SK-N-SH (cell line): ENCODE results near the gene XPR1. TPM values are rescaled to one million over a fixed set of nuclear protein-coding genes. Genes with fewer than 3 reads are reported as not detected.
"Not testable (repeated sequence)": the region's sequence is repeated elsewhere in the genome, so short reads cannot be mapped to it uniquely, and the experiment has no call there.

Experiments used
- CTCF ChIA-PET: fragments of 300-600, 350-600 bp; formaldehyde crosslinking; extraction: SDS; loops from one replicate; lab custom pipeline; 2021; lab: Yijun Ruan, JAX
- POLR2A ChIA-PET: fragments of 350-600 bp; sonication (Branson Sonifier 250); formaldehyde crosslinking; extraction: SDS; loops from one replicate; lab custom pipeline; 2020; ENCODE audit warnings: antibody characterized with exemption, inconsistent platforms; lab: Yijun Ruan, JAX
- DNase-seq: peaks from one replicate; pipeline ENCODE4 v3.0.0; 2012
- H2AFZ ChIP-seq: fragments of 200-600 bp; sonication (generic); 2 replicates; pipeline ENCODE4 v1.8.1; 2016; ENCODE audit warnings: antibody characterized with exemption, mild to moderate bottlenecking, low read depth
- H3F3A ChIP-seq: fragments of 200-600 bp; sonication (generic); replicated peaks from 2 replicates; pipeline ENCODE3; 2016; ENCODE audit warnings: antibody characterized with exemption, mild to moderate bottlenecking; ENCODE audit not compliant: insufficient read depth
- H3K27ac ChIP-seq, 2 experiments: fragments of 200-500 bp in 1 of 2; fragments of 200-600 bp in 1 of 2; sonication (Bioruptor generic) in 1 of 2; sonication (generic), shearing (Covaris generic) in 1 of 2; 2 replicates each; pipeline versions ENCODE4 v1.5.1 to v1.6.1; 2014 to 2016; ENCODE audit warnings: low read depth in 2 of 2, inconsistent platforms in 1 of 2, low read length in 1 of 2, mild to moderate bottlenecking in 1 of 2, mixed read lengths in 1 of 2
- H3K27me3 ChIP-seq: fragments of 200-600 bp; sonication (generic), shearing (Covaris generic); 2 replicates; pipeline ENCODE4 v1.6.1; 2016; ENCODE audit warnings: mixed run types; ENCODE audit not compliant: insufficient read depth
- H3K36me3 ChIP-seq, 2 experiments: fragments of 200-500 bp in 1 of 2; fragments of 200-600 bp in 1 of 2; sonication (Bioruptor generic) in 1 of 2; sonication (generic) in 1 of 2; replicated peaks in 1 of 2; 2 replicates each; pipeline versions ENCODE3 to v1.5.1; 2014 to 2016; ENCODE audit warnings: low read length in 1 of 2, mild to moderate bottlenecking in 1 of 2; ENCODE audit not compliant: insufficient read depth in 2 of 2, control insufficient read depth in 1 of 2
- H3K4me1 ChIP-seq, 2 experiments: fragments of 200-500 bp in 1 of 2; fragments of 200-600 bp in 1 of 2; sonication (Bioruptor generic) in 1 of 2; sonication (generic), shearing (Covaris generic) in 1 of 2; 2 replicates each; pipeline versions ENCODE4 v1.5.1 to v1.6.1; 2014 to 2016; ENCODE audit warnings: low read depth in 1 of 2, low read length in 1 of 2, mixed run types in 1 of 2; ENCODE audit not compliant: insufficient read depth in 2 of 2, control insufficient read depth in 1 of 2
- H3K4me2 ChIP-seq: fragments of 200-600 bp; sonication (generic), shearing (Covaris generic); 2 replicates; pipeline ENCODE4 v1.6.1; 2017; ENCODE audit warnings: mixed run types
- H3K4me3 ChIP-seq, 2 experiments: fragments of 200-500 bp in 1 of 2; fragments of 200-600 bp in 1 of 2; sonication (Bioruptor generic) in 1 of 2; sonication (generic), shearing (Covaris generic) in 1 of 2; 2 replicates each; pipeline versions ENCODE4 v1.5.1 to v1.8.1; 2014 to 2016; ENCODE audit warnings: low read depth in 2 of 2, inconsistent platforms in 1 of 2, low read length in 1 of 2, mild to moderate bottlenecking in 1 of 2, mixed read lengths in 1 of 2, moderate library complexity in 1 of 2
- H3K79me2 ChIP-seq: fragments of 200-600 bp; sonication (generic); 2 replicates; pipeline ENCODE4 v1.8.1; 2017; ENCODE audit warnings: mild to moderate bottlenecking; ENCODE audit not compliant: insufficient read depth
- H3K9ac ChIP-seq: fragments of 200-600 bp; sonication (generic); 2 replicates; pipeline ENCODE4 v1.6.1; 2017; ENCODE audit warnings: mixed run types
- H3K9me2 ChIP-seq: fragments of 200-600 bp; sonication (generic); 2 replicates; pipeline ENCODE4 v1.6.1; 2017; ENCODE audit warnings: mixed run types
- H3K9me3 ChIP-seq: fragments of 200-600 bp; sonication (generic); 2 replicates; pipeline ENCODE4 v1.6.1; 2017; ENCODE audit warnings: mixed run types, mild to moderate bottlenecking, moderate library complexity
- H4K20me1 ChIP-seq: fragments of 200-600 bp; sonication (generic); 2 replicates; pipeline ENCODE4 v1.6.1; 2017; ENCODE audit warnings: mild to moderate bottlenecking, mixed run types; ENCODE audit not compliant: insufficient read depth
- ELF1 ChIP-seq: IDR thresholded peaks from 2 replicates; pipeline ENCODE4 v1.4.0; 2012
- EP300 ChIP-seq, 2 experiments: IDR thresholded peaks; 2 replicates each; pipeline versions ENCODE4 v1.4.0 to v1.6.1; 2012; ENCODE audit warnings: borderline replicate concordance in 1 of 2, low read depth in 1 of 2, low read length in 1 of 2
- EZH2phosphoT487 ChIP-seq: fragments of 200-600 bp; sonication (generic); IDR thresholded peaks from 2 replicates; pipeline ENCODE4 v1.6.1; 2017; ENCODE audit warnings: low read depth, mixed run types, mild to moderate bottlenecking, antibody characterized with exemption, moderate library complexity, borderline replicate concordance
- FOXJ3 ChIP-seq: sonication (generic); formaldehyde crosslinking; IDR thresholded peaks from 2 replicates; pipeline ENCODE4 v1.5.1; 2020; ENCODE audit warnings: mild to moderate bottlenecking, missing genetic modification reagents
- FOXM1 ChIP-seq: IDR thresholded peaks from 2 replicates; pipeline ENCODE4 v1.4.0; 2012; ENCODE audit warnings: low read depth, mild to moderate bottlenecking
- GABPA ChIP-seq: IDR thresholded peaks from 2 replicates; pipeline ENCODE4 v1.4.0; 2012; ENCODE audit warnings: low read depth, mild to moderate bottlenecking
- JUND ChIP-seq: IDR thresholded peaks from 2 replicates; pipeline ENCODE4 v1.4.0; 2012
- MXI1 ChIP-seq: IDR thresholded peaks from 2 replicates; pipeline ENCODE4 v1.6.1; 2012; ENCODE audit warnings: mild to moderate bottlenecking, low read depth, low read length, improper control_type of control experiment
- NRF1 ChIP-seq: IDR thresholded peaks from 2 replicates; pipeline ENCODE4 v1.6.1; 2012; ENCODE audit warnings: low read depth, mild to moderate bottlenecking, low read length
- POLR2AphosphoS5 ChIP-seq: IDR thresholded peaks from 2 replicates; pipeline ENCODE4 v1.6.1; 2012; ENCODE audit warnings: low read depth, low read length
- RAD21 ChIP-seq: IDR thresholded peaks from 2 replicates; pipeline ENCODE4 v1.6.1; 2012; ENCODE audit warnings: mild to moderate bottlenecking, low read length
- RFX5 ChIP-seq: IDR thresholded peaks from 2 replicates; pipeline ENCODE4 v1.6.1; 2012; ENCODE audit warnings: mild to moderate bottlenecking, improper control_type of control experiment, low read length
- SIN3A ChIP-seq: IDR thresholded peaks from 2 replicates; pipeline ENCODE4 v1.6.1; 2012; ENCODE audit warnings: low read depth, mild to moderate bottlenecking, low read length, moderate library complexity, borderline replicate concordance
- TCF12 ChIP-seq: IDR thresholded peaks from 2 replicates; pipeline ENCODE4 v1.4.0; 2012
- TEAD4 ChIP-seq: IDR thresholded peaks from 2 replicates; pipeline ENCODE4 v1.4.0; 2012; ENCODE audit warnings: mild to moderate bottlenecking, borderline replicate concordance; ENCODE audit not compliant: insufficient read depth
- WGBS: methylation state at CpG from one replicate; pipeline ENCODE4 v1.1.6; 2017; ENCODE audit warnings: low lambda C conversion rate; 5-methylcytosine and 5-hydroxymethylcytosine counted together
- polyA plus RNA-seq, 3 experiments: library from polyadenylated mRNA; depleted of rRNA; stranded (reverse); fragments of >200 nt; gene quantifications; 2 replicates each; pipeline ENCODE4 v1.2.3, GENCODE V29; 2012
- TF ChIP-seq, protein P1 (sequence below): IDR thresholded peaks from 2 replicates; pipeline ENCODE4; 2012
- TF ChIP-seq, protein P2 (sequence below): IDR thresholded peaks from 2 replicates; pipeline ENCODE4 v1.6.1; 2012; ENCODE audit warnings: mild to moderate bottlenecking, low read depth, low read length, moderate library complexity
- TF ChIP-seq, protein P3 (sequence below): IDR thresholded peaks from 2 replicates; pipeline ENCODE4 v1.4.0; 2012; ENCODE audit warnings: low read depth, borderline replicate concordance
- TF ChIP-seq, protein P4 (sequence below): fragments of 200-600 bp; sonication (generic); IDR thresholded peaks from 2 replicates; pipeline ENCODE4 v1.6.1; 2017; ENCODE audit warnings: antibody characterized with exemption, mild to moderate bottlenecking, moderate library complexity

XPR1 gene
- polyA plus RNA-seq, 1 of the 3 experiments (the other 2 are of a cell fraction) = 7.9 TPM

DNA sequence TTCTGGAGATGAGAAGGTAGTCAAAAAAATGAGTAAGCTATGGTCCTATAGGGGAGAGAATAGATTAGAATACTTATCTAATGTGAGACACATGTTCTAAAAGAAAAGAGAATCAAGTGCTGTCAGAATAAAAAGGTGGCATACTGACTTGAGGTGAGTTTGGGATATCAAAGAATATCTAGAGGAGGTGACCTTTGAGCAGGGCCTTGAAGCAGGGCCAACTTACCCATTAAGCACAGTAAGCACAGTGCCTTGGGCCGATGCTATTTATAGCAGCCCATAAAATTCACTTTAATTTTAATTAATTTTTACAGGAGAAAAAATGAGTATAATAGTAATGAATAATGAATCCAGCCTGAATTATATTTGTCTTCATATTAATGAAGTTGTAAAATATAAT lies 92.2 kb downstream of the XPR1 start:
- POLR2A ChIA-PET = no interaction called here
- no peaks in the 10 kb centered on the region for H3K9me2 ChIP-seq
- no peaks in the 10 kb centered on the region for H3F3A ChIP-seq
- no peak overlapping the region for H3K27ac ChIP-seq
- H3K36me3 ChIP-seq = no peaks in the 10 kb centered on the region
- TF ChIP-seq FOXM1 = no peak
- TF ChIP-seq, protein P1, sequence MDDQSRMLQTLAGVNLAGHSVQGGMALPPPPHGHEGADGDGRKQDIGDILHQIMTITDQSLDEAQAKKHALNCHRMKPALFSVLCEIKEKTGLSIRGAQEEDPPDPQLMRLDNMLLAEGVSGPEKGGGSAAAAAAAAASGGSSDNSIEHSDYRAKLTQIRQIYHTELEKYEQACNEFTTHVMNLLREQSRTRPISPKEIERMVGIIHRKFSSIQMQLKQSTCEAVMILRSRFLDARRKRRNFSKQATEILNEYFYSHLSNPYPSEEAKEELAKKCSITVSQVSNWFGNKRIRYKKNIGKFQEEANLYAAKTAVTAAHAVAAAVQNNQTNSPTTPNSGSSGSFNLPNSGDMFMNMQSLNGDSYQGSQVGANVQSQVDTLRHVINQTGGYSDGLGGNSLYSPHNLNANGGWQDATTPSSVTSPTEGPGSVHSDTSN = no peak
- no peak for TF ChIP-seq SIN3A
- no peak for TF ChIP-seq MXI1
- TF ChIP-seq, protein P2, sequence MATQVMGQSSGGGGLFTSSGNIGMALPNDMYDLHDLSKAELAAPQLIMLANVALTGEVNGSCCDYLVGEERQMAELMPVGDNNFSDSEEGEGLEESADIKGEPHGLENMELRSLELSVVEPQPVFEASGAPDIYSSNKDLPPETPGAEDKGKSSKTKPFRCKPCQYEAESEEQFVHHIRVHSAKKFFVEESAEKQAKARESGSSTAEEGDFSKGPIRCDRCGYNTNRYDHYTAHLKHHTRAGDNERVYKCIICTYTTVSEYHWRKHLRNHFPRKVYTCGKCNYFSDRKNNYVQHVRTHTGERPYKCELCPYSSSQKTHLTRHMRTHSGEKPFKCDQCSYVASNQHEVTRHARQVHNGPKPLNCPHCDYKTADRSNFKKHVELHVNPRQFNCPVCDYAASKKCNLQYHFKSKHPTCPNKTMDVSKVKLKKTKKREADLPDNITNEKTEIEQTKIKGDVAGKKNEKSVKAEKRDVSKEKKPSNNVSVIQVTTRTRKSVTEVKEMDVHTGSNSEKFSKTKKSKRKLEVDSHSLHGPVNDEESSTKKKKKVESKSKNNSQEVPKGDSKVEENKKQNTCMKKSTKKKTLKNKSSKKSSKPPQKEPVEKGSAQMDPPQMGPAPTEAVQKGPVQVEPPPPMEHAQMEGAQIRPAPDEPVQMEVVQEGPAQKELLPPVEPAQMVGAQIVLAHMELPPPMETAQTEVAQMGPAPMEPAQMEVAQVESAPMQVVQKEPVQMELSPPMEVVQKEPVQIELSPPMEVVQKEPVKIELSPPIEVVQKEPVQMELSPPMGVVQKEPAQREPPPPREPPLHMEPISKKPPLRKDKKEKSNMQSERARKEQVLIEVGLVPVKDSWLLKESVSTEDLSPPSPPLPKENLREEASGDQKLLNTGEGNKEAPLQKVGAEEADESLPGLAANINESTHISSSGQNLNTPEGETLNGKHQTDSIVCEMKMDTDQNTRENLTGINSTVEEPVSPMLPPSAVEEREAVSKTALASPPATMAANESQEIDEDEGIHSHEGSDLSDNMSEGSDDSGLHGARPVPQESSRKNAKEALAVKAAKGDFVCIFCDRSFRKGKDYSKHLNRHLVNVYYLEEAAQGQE = no peak
- TF ChIP-seq POLR2AphosphoS5 = no peak
- TF ChIP-seq EZH2phosphoT487 = no peak
- TF ChIP-seq RFX5 = no peak
- no peak for TF ChIP-seq FOXJ3 (CRISPR knock-in tag)
- no peak for TF ChIP-seq TCF12
- no peak for TF ChIP-seq TEAD4
- TF ChIP-seq, protein P3, sequence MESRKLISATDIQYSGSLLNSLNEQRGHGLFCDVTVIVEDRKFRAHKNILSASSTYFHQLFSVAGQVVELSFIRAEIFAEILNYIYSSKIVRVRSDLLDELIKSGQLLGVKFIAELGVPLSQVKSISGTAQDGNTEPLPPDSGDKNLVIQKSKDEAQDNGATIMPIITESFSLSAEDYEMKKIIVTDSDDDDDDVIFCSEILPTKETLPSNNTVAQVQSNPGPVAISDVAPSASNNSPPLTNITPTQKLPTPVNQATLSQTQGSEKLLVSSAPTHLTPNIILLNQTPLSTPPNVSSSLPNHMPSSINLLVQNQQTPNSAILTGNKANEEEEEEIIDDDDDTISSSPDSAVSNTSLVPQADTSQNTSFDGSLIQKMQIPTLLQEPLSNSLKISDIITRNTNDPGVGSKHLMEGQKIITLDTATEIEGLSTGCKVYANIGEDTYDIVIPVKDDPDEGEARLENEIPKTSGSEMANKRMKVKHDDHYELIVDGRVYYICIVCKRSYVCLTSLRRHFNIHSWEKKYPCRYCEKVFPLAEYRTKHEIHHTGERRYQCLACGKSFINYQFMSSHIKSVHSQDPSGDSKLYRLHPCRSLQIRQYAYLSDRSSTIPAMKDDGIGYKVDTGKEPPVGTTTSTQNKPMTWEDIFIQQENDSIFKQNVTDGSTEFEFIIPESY = no peak
- TF ChIP-seq RAD21 = no peak
- TF ChIP-seq, protein P4, sequence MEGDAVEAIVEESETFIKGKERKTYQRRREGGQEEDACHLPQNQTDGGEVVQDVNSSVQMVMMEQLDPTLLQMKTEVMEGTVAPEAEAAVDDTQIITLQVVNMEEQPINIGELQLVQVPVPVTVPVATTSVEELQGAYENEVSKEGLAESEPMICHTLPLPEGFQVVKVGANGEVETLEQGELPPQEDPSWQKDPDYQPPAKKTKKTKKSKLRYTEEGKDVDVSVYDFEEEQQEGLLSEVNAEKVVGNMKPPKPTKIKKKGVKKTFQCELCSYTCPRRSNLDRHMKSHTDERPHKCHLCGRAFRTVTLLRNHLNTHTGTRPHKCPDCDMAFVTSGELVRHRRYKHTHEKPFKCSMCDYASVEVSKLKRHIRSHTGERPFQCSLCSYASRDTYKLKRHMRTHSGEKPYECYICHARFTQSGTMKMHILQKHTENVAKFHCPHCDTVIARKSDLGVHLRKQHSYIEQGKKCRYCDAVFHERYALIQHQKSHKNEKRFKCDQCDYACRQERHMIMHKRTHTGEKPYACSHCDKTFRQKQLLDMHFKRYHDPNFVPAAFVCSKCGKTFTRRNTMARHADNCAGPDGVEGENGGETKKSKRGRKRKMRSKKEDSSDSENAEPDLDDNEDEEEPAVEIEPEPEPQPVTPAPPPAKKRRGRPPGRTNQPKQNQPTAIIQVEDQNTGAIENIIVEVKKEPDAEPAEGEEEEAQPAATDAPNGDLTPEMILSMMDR = no peak
- no peak for TF ChIP-seq EP300 (IDR thresholded peaks at IDR 0.05; ENCODE audit: borderline replicate concordance in 1 of 2, low read depth in 1 of 2, low read length in 1 of 2)
- TF ChIP-seq ELF1 = no peak
- TF ChIP-seq JUND = no peak
- TF ChIP-seq NRF1 = no peak
- TF ChIP-seq GABPA = no peak
- no peaks in the 10 kb centered on the region for H3K9me3 ChIP-seq
- no peak overlapping the region for H3K4me3 ChIP-seq
- H3K9ac ChIP-seq = no peak overlapping the region
- peaks cover 0 to 7% of the 10 kb centered on the region in 2 experiments; a peak in 2 of 4 replicates for H3K4me1 ChIP-seq
- 96% methylated on average over 1 of the region's 1 CpG for WGBS
- CTCF ChIA-PET = no interaction called here
- no peaks in the 10 kb centered on the region for H4K20me1 ChIP-seq
- H2AFZ ChIP-seq = no peak overlapping the region
- no peaks in the 10 kb centered on the region for H3K27me3 ChIP-seq
- H3K4me2 ChIP-seq = no peak overlapping the region
- DNase-seq = no peak
- H3K79me2 ChIP-seq = no peaks in the 10 kb centered on the region; the same call in 1 of the 2 replicates

DNA sequence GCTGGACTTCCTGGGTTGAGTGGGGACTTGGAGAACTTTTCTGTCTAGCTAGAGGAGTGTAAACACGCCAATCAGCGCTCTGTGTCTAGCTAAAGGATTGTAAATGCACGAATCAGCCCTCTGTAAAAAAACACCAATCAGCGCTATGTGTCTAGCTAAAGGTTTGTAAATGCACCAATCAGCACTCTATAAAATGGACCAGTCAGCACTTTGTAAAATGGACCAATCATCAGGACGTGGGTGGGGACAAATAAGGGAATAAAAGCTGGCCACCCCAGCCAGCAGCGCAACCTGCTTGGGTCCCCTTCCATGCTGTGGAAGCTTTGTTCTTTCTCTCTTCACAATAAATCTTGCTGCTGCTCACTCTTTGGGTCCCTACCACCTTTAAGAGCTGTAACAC lies 94.2 kb downstream of the XPR1 start:
- H3K9me2 ChIP-seq, H3K4me2 ChIP-seq, H3K4me1 ChIP-seq, H3K27ac ChIP-seq, H4K20me1 ChIP-seq, POLR2A ChIA-PET, H3K79me2 ChIP-seq, H3K27me3 ChIP-seq, H3K4me3 ChIP-seq, H2AFZ ChIP-seq, H3K36me3 ChIP-seq, H3K9me3 ChIP-seq, H3K9ac ChIP-seq, DNase-seq, H3F3A ChIP-seq: not testable (repeated sequence)
- 92% methylated on average over 6 of the region's 6 CpGs for WGBS
- CTCF ChIA-PET = interaction anchor here (1.2 to 1.4 kb wide), 2 partner anchors 137 to 193 kb away, joined by 3 to 4 read pairs; no protein-coding TSS in a partner anchor
